HT1080 (cell line): ENCODE results near the gene OR10G8. TPM values are rescaled to one million over a fixed set of nuclear protein-coding genes. Genes with fewer than 3 reads are reported as not detected.

ENCODE experiments used
- DNase-seq: peaks from one replicate; pipeline ENCODE4 v3.0.0-alpha.2; 2015; ENCODE audit warnings: low read depth
- total RNA-seq: library from RNA; depleted of rRNA; stranded (reverse); fragments of >200 nt; shearing (Covaris generic); gene quantifications from 2 replicates; pipeline ENCODE4 v1.2.3, GENCODE V29; 2014; rRNA removed

The OR10G8 gene
- total RNA-seq, 1 experiment from 2014 or later, result not detected

DNA sequence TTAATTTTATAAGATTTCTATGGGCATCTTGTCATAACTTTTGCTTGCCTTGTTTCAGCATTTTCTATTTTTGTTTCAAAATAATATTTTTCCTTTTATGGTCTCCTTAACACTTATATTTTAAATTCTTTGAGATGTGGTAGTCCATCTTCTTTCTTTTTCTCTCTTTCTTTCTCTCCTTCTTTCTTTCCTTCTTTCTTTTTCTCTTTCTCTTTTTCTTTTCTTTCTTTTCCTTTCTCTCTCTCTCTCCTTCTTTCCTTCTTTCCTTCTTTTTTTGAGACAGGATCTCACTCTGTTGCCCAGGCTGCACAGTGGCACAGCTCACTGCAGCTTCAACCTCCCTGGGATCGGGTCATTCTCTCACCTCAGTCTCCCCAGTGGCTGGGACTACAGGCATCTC is 50.7 kb downstream of the OR10G8 start:
- no peak for DNase-seq

DNA sequence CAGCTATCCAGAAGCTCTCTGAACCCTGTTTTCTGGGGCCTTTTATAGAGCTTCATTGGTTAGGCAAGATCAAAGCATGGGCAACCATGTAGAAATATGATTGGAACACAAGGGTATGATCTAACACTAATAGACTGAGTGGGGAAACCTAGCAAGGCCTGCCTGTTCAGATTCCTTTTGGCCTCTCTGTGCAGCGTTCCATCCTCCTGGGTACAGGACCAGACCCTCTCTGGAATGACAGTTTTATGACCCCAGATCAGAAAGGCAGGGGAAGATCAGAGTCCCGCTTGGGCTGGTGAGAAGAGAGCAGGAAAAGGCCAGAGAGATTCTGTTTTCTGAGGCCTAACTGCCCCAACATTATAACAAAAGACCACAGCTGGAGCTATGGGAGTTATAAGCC is 52.0 kb downstream of the OR10G8 start:
- no peak for DNase-seq

DNA sequence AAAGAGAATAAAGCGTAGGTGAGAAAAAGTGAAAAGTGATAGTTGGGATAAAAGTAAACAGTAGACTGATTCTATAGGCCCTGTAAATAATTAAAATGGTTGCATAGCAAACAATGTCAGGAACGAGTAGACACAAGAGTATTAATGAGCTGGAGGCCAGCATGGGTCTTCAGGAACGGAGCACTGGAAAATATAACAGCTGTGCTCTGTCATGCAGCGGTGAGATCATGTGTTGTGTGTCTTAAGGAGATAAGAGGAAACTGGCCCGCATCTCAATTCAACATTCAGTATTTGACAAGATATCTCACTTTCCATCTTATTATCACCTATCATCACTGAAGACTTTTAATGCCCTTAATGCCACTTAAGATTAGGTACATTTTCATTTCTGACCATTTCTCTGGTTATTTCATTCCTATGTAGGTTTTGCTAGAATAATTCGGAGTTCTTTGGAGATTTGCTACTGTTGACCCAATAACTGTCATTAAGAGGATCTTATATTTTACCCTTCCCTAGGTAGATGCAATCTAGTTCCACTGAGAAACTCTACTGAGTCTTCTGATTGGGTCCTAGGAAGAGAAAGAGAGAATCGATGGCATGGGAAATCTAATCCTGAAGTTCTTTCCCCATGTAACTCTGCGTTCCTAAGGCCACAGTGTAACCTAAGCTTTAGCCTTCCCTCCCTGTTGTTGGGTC is 53.2 kb downstream of the OR10G8 start:
- DNase-seq, result no peak

Other genes with a start within 250 kb of the OR10G8 start
- not detected in 2 replicates for gene OR6M1, start 220.4 kb upstream of the OR10G8 start, total RNA-seq
- gene TMEM225, start 141.1 kb upstream of the OR10G8 start, total RNA-seq, result not detected in 2 replicates
- not detected in 2 replicates for gene OR8D4, start 124.6 kb upstream of the OR10G8 start, total RNA-seq
- gene OR4D5, start 87.2 kb upstream of the OR10G8 start, total RNA-seq, result not detected in 2 replicates
- gene OR6T1, start 83.0 kb upstream of the OR10G8 start, total RNA-seq, result not detected in 2 replicates
- gene OR10S1, start 49.0 kb upstream of the OR10G8 start, total RNA-seq, result not detected in 2 replicates
- not detected in 2 replicates for gene OR10G6, start 31.6 kb upstream of the OR10G8 start, total RNA-seq
- gene OR10G4, start 13.8 kb upstream of the OR10G8 start, total RNA-seq, result not detected in 2 replicates
- gene OR10G9, start 3.8 kb upstream of the OR10G8 start, total RNA-seq, result not detected in 2 replicates
- not detected in 2 replicates for gene OR10G7, start 14.5 kb downstream of the OR10G8 start, total RNA-seq
- 0.70 and 1.4 TPM in 2 replicates for gene VWA5A, start 88.7 kb downstream of the OR10G8 start, total RNA-seq
- gene OR10D3, start 156.5 kb downstream of the OR10G8 start, total RNA-seq, result not detected in 2 replicates
- gene OR8G1, start 214.3 kb downstream of the OR10G8 start, total RNA-seq, result not detected in 2 replicates
- gene OR8G5, start 229.6 kb downstream of the OR10G8 start, total RNA-seq, result not detected in 2 replicates